GM18909 (cell line): ENCODE measurements around the gene PCNT.
"Not testable (repeated sequence)": the region's sequence is repeated elsewhere in the genome, so short reads cannot be mapped to it uniquely, and the experiment has no call there.

Experiments
- ATAC-seq: cut with Tn5 transposase; IDR thresholded peaks from one replicate; pipeline ENCODE4 v1.9.1; 2021; ENCODE audit warnings: mild to moderate bottlenecking; ENCODE audit not compliant: unreplicated experiment, poor library complexity

Gene PCNT

DNA sequence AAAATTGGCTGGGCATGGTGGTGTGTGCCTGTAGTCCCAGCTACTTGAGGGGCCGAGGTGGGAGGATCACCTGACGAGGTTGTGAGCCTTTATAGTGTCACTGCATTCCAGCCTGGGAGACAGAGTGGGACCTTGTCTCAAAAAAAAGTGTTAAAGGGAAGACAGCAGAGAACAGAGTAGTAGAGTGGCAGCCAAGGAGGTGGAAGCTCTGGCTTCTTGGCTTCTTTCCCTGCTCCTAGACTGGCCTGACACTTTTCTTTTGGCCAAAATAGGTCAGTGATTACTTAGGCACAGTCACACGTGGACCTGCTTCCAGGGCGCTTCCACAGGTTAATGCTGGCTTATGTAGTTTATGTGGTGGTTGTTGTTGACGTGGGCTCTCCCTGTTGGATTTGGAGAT lies 138.0 kb downstream of the PCNT start:
- ATAC-seq: no peak

DNA sequence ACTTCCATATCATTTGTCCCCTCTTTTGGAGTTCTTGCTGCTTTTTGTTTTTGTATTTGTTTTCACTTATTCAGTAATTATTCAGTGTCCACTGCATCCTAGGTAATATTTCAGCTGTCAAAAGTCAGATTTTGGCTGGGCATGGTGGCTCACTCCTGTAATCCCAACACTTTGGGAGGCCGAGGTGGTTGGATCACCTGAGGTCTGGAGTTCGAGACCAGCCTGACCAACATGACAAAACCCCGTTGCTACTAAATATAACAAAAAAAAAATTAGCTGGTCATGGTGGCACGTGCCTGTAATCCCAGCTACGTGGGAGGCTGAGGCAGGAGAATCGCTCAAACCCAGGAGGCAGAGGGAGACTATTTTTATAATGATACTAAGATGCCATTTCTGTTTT lies 141.2 kb downstream of the PCNT start:
- ATAC-seq: not testable (repeated sequence)

DNA sequence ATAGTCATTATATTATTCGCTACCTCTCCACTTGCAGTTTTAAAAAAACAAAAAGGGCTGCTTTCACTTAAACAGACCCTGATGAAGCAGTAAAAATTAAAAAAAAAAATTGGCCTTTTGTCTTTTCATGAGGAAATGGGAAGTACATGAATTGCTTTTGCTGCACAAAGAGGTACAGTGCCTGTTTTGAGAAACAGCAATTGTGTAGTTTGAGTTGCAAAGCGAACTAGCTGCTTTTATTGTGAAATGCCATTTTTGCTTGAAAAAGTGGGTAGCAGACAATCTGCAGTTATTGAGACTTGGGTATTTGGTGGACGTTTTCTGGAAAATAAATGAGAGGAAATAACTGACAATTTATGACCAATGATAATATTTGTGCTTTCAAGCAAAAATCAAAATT lies 141.7 kb downstream of the PCNT start:
- ATAC-seq: no peak

DNA sequence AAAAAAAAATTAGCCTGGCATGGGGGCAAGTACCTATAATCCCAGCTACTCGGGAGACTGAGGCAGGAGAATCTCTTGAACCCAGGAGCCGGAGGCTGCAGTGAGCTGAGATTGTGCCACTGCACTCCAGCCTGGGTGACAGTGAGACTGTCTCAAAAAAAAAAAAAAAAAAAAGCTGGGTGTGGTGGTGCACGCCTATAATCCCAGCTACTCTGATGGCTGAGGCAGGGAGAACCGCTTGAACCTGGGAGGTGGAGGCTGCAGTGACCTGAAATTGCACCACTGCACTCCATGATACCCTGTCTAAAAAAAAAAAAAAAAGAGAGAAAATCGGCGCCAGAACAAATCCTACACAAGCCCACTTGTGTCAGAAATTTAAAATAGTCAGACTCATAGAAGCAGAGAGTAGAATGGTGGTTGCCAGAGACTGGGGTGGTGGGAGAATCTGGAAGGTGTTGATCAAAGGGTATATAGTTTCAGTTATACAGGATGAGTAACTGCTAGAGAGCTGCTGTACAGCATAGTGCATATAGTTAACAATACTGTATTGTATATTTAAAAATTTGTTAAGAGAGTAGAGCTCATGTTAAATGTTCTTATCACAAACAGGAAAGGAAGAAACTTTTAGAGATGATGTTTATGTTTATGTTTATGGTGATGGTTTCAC lies 144.3 kb downstream of the PCNT start:
- ATAC-seq: no peak

DNA sequence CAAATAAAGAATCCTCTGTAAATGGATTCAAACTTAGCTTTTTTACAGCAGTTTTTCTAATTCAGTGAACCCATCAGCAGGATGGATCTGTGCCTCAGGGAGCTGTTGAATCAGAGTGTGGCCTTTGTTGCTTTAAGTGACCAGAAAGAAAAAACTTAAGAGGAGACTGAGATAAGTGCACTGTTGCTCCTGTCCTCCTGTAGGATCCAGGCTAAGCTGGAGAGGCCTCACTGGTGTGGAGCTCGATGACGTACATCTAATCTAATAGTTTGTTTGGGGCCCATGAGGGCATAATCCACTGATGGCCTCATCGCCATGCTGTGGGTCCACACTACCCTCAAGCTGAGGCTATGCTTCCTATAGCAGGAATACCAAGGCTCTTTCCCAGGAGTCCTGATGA lies 145.3 kb downstream of the PCNT start:
- ATAC-seq: no peak

DNA sequence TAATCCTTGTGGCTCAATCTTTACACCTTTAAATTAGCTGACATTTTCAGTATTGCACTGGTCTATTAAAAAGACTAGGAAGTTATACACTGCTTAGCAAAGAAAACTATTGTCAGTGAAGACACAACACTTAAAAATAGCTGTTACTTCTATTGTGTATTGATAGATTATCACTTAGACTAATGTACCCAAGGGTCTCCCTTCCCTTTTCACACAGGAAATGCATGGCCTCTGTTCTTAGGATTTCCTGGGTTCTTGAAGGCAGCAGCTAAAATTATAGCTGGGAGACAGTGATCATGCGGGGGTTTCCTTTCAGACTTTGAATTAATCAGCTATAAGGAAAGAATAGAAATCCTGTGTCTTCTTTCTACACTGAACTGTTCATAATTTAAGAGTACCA lies 147.6 kb downstream of the PCNT start:
- ATAC-seq: no peak

DNA sequence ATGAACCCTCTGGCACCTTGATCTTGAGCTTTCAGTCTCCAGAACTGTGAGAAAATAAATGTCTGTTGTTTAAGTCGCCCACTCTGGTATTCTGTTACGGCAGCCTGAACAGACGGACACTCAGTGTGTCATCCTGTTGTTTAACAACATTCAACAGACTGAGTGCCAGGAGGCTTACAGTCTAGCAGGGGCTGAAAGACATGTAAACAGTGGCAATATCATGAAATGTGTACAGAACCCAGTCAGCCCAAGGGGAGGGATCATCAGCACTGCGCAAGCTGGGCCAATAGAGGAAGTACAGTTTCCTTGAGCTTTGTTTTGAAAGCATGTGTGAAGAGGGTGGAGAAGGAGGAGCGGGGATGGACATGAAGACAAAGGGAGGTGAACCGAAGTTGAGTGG lies 148.3 kb downstream of the PCNT start:
- ATAC-seq: no peak

DNA sequence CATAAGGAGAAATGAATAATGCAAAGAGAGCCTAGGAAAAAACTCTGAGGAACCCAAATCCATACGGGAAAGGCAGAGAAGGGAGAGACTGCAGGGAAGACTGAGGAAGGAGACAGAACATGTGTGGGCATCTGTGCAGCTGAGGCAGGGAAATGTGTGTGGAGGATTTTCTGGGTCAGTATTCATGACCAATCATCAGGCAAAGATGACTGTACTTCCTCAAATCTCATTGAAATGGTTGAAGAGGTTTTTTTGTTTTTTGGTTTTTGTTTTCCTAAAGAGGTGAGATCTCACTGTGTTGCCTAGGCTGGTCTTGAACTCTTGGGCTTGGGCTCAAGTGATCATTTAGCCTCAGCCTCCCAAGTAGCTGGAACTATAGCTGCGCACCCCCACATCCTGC lies 150.4 kb downstream of the PCNT start:
- no peak for ATAC-seq

DNA sequence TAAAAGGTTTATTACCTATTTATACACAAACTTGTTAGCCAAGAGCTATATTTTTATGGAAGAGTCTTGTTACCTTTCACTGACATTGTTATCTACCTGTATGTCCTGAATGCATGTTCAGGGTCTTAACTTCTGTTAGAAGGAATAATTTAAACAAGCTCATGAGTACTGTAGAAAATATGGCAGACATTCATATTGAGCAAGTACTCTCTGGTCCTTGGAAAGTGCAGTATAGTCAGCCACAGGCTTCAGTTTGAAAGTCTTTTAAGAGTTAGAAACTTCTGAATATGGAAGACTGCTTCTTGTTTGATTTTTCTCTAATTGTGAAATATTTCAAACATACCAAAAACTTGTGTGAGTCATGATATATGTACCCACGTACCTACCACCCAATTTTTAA lies 151.3 kb downstream of the PCNT start:
- no peak for ATAC-seq

DNA sequence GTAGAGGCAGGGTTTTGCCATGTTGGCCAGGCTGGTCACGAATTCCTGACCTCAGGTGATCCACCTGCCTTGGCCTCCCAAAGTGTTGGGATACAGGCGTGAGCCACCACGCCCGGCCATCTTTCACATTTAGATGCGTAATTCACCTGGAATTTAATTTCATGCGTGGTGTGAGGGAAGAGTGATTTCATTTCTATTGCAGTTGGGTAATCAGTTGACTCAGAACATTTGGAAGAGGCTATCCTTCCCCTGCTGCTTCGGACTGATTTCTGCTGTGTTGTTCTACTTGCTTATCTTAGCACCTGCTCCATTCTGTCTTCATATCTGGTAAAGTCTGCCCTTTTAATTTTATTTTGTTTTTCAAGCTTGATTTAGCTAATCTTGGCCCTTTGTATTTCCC lies 153.8 kb downstream of the PCNT start:
- no peak for ATAC-seq

DNA sequence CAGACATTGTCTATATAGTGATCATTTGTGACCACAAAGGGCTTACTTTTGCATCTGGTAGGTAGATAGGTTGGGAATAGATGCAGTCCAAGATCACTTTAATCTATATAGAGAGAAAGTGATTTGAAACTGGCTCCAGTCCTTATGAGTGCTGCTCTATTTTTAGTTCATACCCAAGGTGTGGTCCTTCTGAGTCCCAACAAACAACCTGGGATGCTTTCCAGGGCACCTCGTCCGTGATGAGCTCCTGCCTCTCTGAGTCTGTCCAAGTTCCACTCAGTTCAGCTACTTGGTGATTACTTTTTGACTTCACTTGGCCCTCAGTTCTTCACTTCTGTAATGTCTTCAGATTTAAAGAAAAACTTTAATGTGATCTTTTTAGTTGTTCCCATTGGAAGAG lies 155.0 kb downstream of the PCNT start:
- ATAC-seq: no peak

DNA sequence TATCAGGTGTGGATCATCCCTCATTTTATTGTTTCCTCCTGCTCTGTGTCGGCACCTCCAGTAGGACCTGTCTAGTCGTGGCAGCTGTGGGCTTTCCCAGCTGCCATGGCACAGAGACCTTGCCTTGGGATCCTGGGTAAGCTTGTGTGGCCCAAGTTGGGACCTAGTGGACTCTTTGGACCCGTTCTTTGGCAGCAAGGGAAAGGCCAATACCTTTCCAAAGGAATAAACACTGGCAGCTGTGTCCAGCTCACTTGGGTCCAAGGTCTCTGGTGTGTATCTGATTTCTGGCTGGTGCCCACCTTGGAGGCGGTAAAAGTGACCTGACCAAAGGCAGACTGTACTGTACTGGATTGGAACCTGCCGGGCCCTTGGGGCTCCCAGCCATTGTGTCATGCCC lies 156.5 kb downstream of the PCNT start:
- no peak for ATAC-seq

DNA sequence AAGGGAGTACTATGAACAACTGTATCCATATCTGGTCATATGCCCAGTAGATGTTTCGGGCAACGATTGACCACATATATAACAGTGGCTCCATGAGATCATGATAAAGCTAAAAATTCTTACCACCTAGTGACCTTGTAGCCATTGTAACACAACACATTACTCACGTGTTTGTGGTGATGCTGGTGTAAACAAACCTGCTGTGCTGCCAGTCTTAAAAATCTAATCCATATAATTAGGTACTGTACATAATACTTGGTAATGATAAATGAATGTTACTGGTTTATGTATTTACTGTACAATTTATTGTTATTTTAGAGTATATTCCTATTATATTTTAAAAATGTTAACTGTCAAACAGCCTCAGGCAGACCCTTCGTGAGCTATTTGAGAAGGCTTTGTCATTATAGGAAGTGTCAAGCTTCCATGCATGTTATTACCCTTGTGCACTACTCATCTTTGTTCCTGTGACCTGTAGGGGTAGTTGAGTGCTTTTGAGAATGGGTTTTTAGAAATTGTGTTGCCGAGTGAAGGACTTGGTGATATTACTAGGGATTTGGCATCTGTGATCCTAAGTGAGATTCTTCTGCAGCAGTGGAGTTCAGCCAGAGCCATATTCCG lies 158.4 kb downstream of the PCNT start:
- ATAC-seq: no peak

DNA sequence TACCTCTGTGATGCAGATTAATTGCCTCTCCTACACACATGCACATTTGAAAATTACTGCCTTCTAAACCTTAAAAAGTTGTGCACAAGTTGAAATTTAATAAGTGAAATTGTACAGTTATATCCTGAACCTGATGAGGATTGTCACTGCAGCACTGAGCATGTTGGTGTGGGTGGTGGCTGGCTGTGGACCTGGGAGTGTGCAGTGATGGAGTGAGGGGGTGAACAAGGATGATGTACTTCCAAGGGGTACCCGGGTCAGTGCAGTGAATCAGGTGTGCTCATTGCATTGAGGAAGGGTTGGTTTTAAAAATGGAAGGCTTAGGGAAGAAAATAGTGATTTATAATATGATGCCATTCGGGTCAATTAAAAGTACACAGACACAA lies 158.9 kb downstream of the PCNT start:
- no peak for ATAC-seq

DNA sequence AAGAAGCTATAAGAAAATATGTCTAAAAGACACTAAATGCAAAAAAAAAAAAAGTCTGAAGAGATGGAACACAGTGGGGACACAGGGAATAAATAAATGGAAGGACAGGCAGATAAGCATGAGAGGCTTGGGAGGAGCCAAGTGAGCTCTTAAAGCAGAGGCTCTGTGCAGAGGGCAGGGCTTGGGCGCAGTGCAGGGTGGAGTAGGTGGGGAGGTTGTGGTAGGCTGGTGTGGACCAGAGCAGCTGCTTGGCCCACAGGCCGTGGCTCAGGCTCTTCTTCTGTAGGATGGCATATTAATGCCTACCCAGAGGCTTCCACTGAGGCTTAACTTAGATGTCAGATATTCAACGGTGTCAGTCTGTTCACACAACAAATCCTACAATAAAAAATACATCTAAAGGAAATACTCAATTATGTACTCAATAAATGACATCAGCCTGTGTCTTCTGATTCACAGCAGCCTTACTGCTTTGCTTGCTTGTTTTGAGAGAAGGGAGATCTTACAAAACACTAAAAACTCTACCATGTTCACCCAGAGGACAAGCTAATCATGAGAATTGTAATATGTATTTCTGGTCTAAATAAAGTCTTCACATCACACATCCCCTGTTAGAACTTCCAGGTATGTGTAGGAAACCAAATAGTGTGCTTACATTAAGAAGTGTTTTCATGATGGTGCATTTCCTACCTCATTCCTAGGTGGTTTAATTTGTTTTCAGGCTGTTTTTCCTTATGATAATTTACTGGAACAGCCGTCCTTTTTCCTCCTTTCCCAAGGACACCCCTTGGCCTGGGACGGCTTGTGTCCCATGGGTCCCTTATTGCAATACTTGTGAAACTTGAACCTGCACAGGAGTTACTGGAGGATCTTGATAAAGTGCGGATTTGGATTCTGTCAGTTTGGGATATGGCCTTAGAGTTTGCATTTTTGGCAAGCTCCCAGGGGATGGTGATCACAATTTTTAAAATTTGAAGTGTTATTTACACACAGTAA lies 159.6 kb downstream of the PCNT start:
- ATAC-seq: no peak

DNA sequence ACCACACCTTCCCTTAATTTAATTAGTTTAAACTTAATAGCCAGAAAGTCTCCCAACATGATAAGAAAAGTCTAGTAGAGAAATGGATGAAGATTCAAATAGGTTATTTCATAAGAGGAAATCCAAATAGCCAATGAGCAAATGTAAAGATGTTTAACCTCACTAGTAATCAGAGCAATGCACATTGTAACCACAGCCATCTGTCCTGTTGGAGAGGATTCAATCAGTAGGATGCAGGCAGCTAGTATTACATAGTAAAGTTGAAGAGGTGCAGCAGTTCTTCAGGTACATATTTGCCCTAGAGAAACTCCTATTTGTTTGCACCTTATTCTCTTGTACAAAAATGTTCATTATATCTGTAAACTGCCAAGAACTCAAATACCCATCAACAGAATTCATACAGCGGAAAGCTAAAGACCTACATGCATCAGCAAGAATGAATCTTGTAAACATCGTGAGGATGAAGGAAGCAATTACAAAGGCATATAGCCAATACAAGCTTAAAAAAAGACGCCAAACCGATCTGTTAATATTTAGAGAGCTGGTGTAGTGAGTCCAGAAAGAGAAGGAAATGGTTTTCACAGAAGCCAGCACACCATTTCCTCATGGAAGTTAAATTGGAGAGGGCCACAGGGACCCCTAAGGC lies 162.6 kb downstream of the PCNT start:
- ATAC-seq: no peak

DNA sequence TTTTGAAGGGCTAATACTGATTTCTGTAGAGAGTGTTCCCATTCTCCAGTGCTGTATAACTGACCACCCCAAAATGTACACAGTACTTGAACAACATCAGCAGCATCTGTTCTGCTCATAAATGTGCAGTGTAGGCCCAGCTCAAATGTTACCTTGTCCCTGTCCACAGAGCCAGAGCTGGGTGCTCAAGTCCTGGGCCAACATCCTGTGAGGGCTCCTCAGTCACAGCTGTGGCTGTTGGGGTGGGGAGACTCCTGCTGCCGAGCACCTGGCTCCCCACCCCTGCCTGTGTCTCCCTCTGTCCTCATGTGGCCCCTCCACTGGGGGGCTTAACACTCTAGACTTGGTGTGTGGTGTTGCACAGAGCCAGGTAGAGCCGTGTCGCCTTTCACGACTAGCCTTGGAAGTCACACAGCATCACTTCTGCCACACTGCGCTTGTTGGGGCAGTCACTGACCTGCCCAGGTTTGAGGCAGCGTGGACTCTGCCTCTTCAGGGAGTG lies 165.3 kb downstream of the PCNT start:
- no peak for ATAC-seq

DNA sequence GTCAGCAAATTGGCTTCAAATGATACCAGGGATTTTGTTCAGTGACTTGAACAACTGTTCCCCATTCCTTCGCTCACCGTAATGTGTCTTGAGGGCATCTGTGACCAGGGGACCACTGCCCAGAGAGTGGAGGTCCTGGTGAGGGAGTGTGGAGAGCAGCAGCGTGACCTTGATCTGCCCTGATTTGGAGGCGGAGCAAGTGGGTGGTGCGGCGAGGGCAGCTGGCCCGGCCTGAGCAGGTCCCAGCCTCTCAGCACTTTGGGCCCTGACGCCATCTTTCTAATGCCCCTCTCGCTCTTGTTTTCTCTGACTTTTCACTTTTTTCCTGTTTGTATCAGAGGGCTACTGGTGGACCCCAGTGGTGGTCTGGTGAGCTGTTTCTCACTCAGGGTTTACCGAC lies 165.8 kb downstream of the PCNT start:
- ATAC-seq: no peak

DNA sequence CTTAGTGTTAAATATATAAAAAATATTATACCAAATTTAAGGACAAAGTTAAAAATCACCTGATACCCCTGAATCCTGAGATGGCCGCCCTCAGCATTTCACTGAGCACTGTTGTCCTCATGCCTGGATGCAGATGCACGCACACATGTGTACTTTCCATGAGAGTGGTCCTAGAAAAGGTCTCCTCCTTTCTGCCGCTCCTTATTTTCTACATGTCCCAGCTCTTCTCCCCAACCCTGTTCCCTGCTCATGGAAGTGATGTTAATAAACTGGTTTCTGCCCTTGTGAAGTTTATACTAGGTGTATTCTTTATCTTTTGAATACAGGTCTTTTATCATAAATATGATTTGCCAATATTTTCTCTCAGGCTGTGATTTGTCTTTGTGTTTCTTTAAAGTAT lies 167.6 kb downstream of the PCNT start:
- no peak for ATAC-seq

DNA sequence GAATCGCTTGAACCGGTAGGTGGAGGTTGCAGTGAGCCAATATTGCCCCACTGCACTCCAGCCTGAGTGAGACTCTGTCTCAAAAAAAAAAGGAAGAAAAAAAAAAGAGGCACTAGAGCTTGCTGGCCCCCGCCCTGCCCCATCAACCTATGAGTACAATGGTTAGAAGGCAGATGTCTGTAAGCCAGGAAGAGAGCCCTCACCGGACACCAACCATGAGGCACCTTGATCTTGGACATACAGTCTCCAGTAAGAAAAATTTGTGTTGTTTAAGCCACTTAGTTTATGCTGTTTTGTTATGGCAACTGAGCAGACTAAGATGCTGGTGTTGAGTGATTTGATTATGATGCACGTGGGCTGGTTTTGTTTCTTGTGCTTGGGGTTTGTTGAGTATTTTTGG lies 168.9 kb downstream of the PCNT start:
- ATAC-seq: no peak

DNA sequence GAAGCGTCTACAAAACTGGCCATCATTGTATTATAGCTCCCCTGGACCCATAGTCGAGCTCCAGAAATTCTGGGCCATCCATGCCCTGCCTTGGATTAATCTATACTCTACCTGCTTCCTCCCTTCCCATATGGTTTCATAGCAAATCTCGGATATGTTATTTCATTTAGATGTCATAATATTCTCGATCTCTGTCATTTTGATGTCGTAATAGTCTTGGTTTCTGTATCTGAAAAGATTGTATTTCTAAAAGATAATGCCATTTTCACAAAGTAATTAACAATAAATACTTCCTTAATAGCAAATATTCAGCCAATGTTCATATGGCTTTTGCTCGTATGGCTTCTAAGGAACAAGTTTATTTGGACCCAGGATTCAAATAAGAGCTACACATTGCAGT lies 169.9 kb downstream of the PCNT start:
- no peak for ATAC-seq
